Adipocyte (in vitro differentiated cells): ENCODE results near the gene HS6ST2.

Source experiments
- DNase-seq: peaks from one replicate; pipeline ENCODE4 v3.0.0-alpha.2; 2015; ENCODE audit warnings: low read depth
- H3K27me3 ChIP-seq: replicated peaks from 2 replicates; pipeline ENCODE4 v1.7.0; 2013; ENCODE audit warnings: mild to moderate bottlenecking, low read length, moderate library complexity; ENCODE audit not compliant: control insufficient read depth, insufficient read depth
- H3K36me3 ChIP-seq: 2 replicates; pipeline ENCODE4 v1.7.0; 2013; ENCODE audit warnings: low read length, mild to moderate bottlenecking, moderate library complexity; ENCODE audit not compliant: control insufficient read depth, insufficient read depth, severe bottlenecking
- H3K4me1 ChIP-seq: 2 replicates; pipeline ENCODE4 v1.7.0; 2013; ENCODE audit warnings: mild to moderate bottlenecking, low read length, moderate library complexity; ENCODE audit not compliant: control insufficient read depth, insufficient read depth
- H3K4me3 ChIP-seq: 2 replicates; pipeline ENCODE4 v1.7.0; 2013; ENCODE audit warnings: mild to moderate bottlenecking, low read length, moderate library complexity
- H3K9ac ChIP-seq: 2 replicates; pipeline ENCODE4 v1.7.0; 2013; ENCODE audit warnings: mild to moderate bottlenecking, low read length, moderate library complexity
- H3K9me3 ChIP-seq: 2 replicates; pipeline ENCODE4 v1.7.0; 2013; ENCODE audit warnings: mild to moderate bottlenecking, low read length, moderate library complexity; ENCODE audit not compliant: control insufficient read depth

HS6ST2 gene

GRCh38 chrX:132790329-132790728, 168.1 kb downstream of the HS6ST2 start:
- no peak overlapping the region for H3K9ac ChIP-seq
- H3K4me1 ChIP-seq: no peaks in the 10 kb centered on the region
- H3K27me3 ChIP-seq: peaks cover 10% of the 10 kb centered on the region
- peaks cover 6% of the 10 kb centered on the region for H3K9me3 ChIP-seq
- no peak for DNase-seq
- no peak overlapping the region for H3K4me3 ChIP-seq
- H3K36me3 ChIP-seq: no peaks in the 10 kb centered on the region

GRCh38 chrX:132786217-132786616, 172.2 kb downstream of the HS6ST2 start:
- Histone ChIP-seq H3K9me3 (peaks cover 9% of the 10 kb centered on the region), H3K36me3 (no peaks in the 10 kb centered on the region), H3K4me3 (no peak overlapping the region), H3K9ac (no peak overlapping the region), H3K4me1 (no peaks in the 10 kb centered on the region), H3K27me3 (peaks cover 27% of the 10 kb centered on the region)
- peak; percentile 2 for DNase-seq

DNA sequence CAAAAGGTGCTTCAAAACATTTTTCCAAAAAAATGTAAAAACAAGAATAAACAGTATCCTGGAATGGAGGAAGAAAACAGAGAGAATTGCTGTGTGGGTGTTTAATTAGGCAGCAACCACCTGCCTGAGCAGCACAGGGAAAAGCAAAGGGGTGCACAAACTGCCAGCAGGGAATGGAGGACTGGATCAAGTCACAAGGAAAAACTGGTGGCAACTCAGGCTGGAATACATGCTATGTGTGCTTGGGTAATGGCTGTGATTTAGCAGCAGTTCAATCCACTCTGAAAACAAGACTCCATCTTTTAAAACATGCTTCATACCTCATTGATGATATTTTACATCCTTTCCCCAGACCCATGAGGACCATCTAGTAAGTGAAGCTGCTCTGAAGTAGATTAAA, 179.5 kb downstream of the HS6ST2 start:
- Histone ChIP-seq H3K9ac (no peak overlapping the region), H3K27me3 (peaks cover 51% of the 10 kb centered on the region), H3K36me3 (no peaks in the 10 kb centered on the region), H3K4me1 (no peaks in the 10 kb centered on the region), H3K9me3 (peaks cover 3% of the 10 kb centered on the region), H3K4me3 (no peak overlapping the region)
- no peak for DNase-seq

GRCh38 chrX:132776486-132777210, 181.8 kb downstream of the HS6ST2 start:
- no peaks in the 10 kb centered on the region for H3K36me3 ChIP-seq
- H3K4me3 ChIP-seq: no peak overlapping the region
- H3K27me3 ChIP-seq: peaks cover 39% of the 10 kb centered on the region
- no peaks in the 10 kb centered on the region for H3K9me3 ChIP-seq
- DNase-seq: no peak
- no peak overlapping the region for H3K9ac ChIP-seq
- no peaks in the 10 kb centered on the region for H3K4me1 ChIP-seq

DNA sequence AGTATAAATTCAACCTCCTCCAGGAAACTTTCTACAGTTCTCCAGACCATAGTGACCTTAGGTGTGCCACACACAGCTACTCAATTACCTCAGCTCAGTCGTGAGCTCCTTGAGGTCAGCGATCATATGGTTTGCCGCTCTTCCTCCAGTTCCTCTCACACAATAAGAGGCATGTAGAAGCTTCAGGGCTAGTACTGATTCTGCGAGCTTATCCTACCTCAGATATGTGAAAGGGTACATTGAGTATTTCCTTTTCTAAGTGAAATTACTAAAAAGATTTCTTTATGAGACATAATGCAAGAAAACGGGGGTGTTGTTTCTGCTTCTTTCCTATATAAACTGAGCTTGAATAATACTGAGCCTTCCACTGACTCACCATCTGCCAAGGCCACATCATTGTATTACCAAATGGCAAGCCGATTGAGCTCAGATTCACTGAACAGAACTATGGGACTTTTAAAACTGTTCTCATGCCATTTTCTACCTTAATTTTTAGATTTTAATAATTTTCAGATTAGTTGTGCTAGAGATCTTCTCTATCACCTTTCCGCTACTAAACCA, 183.1 kb downstream of the HS6ST2 start:
- Histone ChIP-seq H3K9me3 (no peaks in the 10 kb centered on the region), H3K36me3 (no peaks in the 10 kb centered on the region), H3K9ac (no peak overlapping the region), H3K27me3 (peaks cover 32% of the 10 kb centered on the region), H3K4me3 (no peak overlapping the region), H3K4me1 (no peaks in the 10 kb centered on the region)
- DNase-seq: no peak

DNA sequence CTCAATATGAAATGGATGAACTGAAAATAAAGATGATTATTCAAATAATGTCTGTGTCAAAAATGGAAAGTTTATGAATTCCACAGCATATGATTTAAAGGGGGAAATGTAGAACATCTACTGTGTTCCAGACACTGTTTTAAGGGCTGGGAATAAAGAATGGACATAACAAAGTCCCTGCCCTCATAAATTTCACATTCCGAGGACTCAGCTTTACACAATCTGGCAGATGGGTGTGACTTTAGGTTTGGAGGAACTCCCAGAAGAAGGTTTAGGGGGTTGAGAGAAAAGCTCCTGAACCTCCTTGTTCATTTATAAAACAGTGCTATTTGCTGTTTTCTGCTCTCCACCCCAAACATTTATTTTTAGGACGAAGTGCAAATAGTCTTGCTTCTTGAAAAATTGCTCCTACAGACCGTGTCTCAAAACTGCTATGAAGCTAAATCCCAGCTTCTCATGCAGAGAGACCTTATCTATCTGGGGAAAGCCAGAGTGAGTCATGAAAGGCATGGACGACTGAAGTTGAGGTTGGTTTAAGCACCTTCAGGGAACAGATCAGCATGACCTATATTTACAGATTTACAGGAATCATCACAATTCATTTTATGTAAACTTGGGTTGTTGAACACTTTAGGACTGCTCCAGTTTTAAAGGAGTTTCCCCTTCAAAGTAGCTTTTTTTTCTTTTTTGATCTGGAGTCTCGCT, 184.3 kb downstream of the HS6ST2 start:
- peaks cover 31% of the 10 kb centered on the region for H3K27me3 ChIP-seq
- H3K4me3 ChIP-seq: no peak overlapping the region
- H3K4me1 ChIP-seq: no peaks in the 10 kb centered on the region
- no peaks in the 10 kb centered on the region for H3K36me3 ChIP-seq
- H3K9ac ChIP-seq: no peak overlapping the region
- H3K9me3 ChIP-seq: no peaks in the 10 kb centered on the region
- DNase-seq: no peak

- DNase-seq: no peak
- no peaks in the 10 kb centered on the region for H3K4me1 ChIP-seq
- H3K9ac ChIP-seq: no peak overlapping the region
- peaks cover 28% of the 10 kb centered on the region for H3K27me3 ChIP-seq
- H3K4me3 ChIP-seq: no peak overlapping the region
- H3K36me3 ChIP-seq: no peaks in the 10 kb centered on the region
- no peaks in the 10 kb centered on the region for H3K9me3 ChIP-seq
Measured at GRCh38 chrX:132769609-132770008, 188.8 kb downstream of the HS6ST2 start.

DNA sequence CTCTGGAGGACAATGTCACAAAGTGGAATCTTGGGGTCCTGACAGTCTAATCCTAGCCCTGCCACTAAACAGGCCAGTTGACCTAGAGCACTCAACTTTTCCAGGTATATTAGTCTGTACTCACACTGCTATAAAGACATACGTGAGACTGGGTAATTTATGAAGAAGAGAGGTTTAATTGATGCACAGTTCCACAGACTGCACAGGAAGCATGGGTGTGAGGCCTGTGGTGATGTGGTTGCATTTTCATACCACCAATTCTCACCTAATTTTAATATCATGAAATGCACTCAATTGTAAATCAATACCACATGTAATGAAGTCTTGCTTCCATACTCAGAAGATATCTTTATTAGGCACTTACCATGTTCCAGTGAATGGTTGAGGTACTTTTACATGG, 192.0 kb downstream of the HS6ST2 start:
- Histone ChIP-seq H3K27me3 (peaks cover 40% of the 10 kb centered on the region), H3K9ac (no peak overlapping the region), H3K9me3 (peaks cover 3% of the 10 kb centered on the region), H3K4me1 (no peaks in the 10 kb centered on the region), H3K36me3 (no peaks in the 10 kb centered on the region), H3K4me3 (no peak overlapping the region)
- DNase-seq: no peak

DNA sequence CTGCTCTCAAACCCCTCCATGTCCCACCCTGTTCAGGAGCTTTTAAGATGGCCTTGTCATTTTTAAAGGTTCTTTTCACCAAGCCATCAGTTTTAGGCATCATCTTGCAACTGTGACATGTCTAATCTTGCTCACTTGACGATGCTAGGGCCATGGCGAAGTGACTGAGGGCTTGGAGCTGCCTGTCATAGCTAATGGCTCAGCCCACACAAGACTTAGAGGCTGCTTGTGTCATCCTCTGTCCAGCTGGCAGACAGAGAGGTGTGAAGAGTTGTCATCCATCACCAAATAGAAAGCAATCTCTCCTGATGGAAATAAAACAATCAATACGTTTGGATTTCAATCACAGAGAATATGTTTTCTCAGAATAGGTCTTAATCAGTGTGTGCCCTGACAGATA, 194.9 kb downstream of the HS6ST2 start:
- no peak for DNase-seq
- no peak overlapping the region for H3K9ac ChIP-seq
- H3K9me3 ChIP-seq: peaks cover 3% of the 10 kb centered on the region
- H3K27me3 ChIP-seq: peaks cover 26% of the 10 kb centered on the region
- no peaks in the 10 kb centered on the region for H3K36me3 ChIP-seq
- H3K4me3 ChIP-seq: no peak overlapping the region
- no peaks in the 10 kb centered on the region for H3K4me1 ChIP-seq

DNA sequence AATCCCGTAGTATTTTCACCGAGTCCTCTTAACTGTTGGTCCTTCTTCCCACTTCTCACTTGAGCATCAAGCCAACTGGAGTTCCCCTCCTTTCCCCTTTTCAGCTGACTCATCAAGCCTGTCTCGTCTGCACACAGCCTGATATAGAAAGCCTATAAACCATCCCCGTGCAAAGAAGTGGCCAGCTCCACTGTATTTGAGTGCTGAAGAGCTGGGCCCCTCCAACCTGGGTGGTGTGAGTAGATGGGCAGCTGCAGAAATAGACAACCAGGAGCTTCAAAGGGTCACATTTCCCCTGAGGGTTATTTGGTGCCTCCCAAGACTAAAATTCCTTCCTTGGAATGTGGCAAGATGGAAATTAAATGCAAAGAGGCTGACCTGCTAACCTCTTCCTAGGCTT, 199.7 kb downstream of the HS6ST2 start:
- Histone ChIP-seq H3K27me3 (peaks cover 42% of the 10 kb centered on the region), H3K36me3 (no peaks in the 10 kb centered on the region), H3K9me3 (no peaks in the 10 kb centered on the region), H3K4me1 (no peaks in the 10 kb centered on the region), H3K4me3 (no peak overlapping the region), H3K9ac (no peak overlapping the region)
- no peak for DNase-seq

DNA sequence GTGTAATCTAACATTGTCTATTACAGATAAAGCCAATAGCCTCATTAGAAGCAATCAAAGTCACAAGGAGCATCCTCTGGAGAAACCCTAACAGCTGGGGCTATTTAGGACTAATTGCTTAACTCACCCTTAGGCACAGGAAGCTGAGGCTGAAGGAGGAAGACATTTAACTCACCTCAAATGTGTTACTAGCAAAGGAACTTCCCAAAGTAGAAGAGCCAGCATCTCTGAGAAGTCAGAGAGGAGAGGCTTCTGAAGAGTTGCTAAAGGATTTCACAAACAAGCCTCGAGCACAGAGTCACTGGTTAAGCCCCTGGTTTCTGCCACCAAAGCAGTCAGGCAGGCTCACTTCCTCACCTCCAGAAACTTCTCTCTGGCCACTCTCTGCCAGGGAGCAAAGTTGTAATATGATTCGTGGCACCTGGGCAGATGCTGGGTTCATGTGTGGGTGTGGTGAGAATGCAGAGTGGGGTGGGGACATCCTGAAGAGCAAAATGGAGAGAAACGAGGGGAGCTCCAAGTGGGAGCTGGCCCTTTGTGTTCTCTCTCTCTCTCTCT, 201.3 kb downstream of the HS6ST2 start:
- H3K36me3 ChIP-seq: no peaks in the 10 kb centered on the region
- H3K9ac ChIP-seq: no peak overlapping the region
- no peak for DNase-seq
- no peaks in the 10 kb centered on the region for H3K9me3 ChIP-seq
- no peak overlapping the region for H3K4me3 ChIP-seq
- H3K4me1 ChIP-seq: peaks cover 4% of the 10 kb centered on the region
- H3K27me3 ChIP-seq: peaks cover 46% of the 10 kb centered on the region
